IMR-90 (cell line): Measurements from ENCODE around the gene SLC23A1.

Experiments used
- CEBPB ChIP-seq: IDR thresholded peaks from 2 replicates; pipeline ENCODE4 v1.6.1; 2012; ENCODE audit warnings: low read depth, low read length, improper control_type of control experiment
- CHD1 ChIP-seq: IDR thresholded peaks from 2 replicates; pipeline ENCODE4 v1.6.1; 2012; ENCODE audit warnings: low read depth, low read length, improper control_type of control experiment
- CTCF ChIP-seq: conservative IDR thresholded peaks from 2 replicates; pipeline ENCODE4 v1.5.1; 2012; ENCODE audit warnings: mild to moderate bottlenecking, low read depth, low read length, improper control_type of control experiment
- ELK1 ChIP-seq: fragments of 150-350 bp; IDR thresholded peaks from 2 replicates; pipeline ENCODE4 v1.6.1; 2016; ENCODE audit warnings: low read depth, mild to moderate bottlenecking, low read length, moderate library complexity, borderline replicate concordance
- FOS ChIP-seq: fragments of 150-350 bp; IDR thresholded peaks from 2 replicates; pipeline ENCODE4 v1.6.1; 2016; ENCODE audit warnings: low read depth, low read length
- MAFK ChIP-seq: IDR thresholded peaks from 2 replicates; pipeline ENCODE4 v1.6.1; 2012; ENCODE audit warnings: low read depth, low read length, improper control_type of control experiment
- MXI1 ChIP-seq: IDR thresholded peaks from 2 replicates; pipeline ENCODE4 v1.6.1; 2012; ENCODE audit warnings: low read depth, mild to moderate bottlenecking, low read length, moderate library complexity, borderline replicate concordance
- NFE2L2 ChIP-seq: fragments of 150-350 bp; IDR thresholded peaks from 2 replicates; pipeline ENCODE4 v1.6.1; 2016; ENCODE audit warnings: low read depth, mild to moderate bottlenecking, low read length
- POLR2A ChIP-seq: IDR thresholded peaks from 2 replicates; pipeline ENCODE4 v1.6.1; 2012; ENCODE audit warnings: mild to moderate bottlenecking, low read depth, low read length
- RAD21 ChIP-seq: IDR thresholded peaks from 2 replicates; pipeline ENCODE4 v1.6.1; 2012; ENCODE audit warnings: low read length, improper control_type of control experiment
- RCOR1 ChIP-seq: IDR thresholded peaks from 2 replicates; pipeline ENCODE4 v1.6.1; 2012; ENCODE audit warnings: mild to moderate bottlenecking, low read length, improper control_type of control experiment; ENCODE audit not compliant: insufficient replicate concordance
- RFX5 ChIP-seq: IDR thresholded peaks from 2 replicates; pipeline ENCODE4 v1.8.0; 2012; ENCODE audit warnings: low read depth, mild to moderate bottlenecking, low read length, moderate library complexity
- SMC3 ChIP-seq: fragments of 150-350 bp; IDR thresholded peaks from 2 replicates; pipeline ENCODE4 v1.6.1; 2016; ENCODE audit warnings: low read depth, mild to moderate bottlenecking, antibody characterized with exemption, low read length, moderate library complexity
- USF2 ChIP-seq: fragments of 150-350 bp; IDR thresholded peaks from 2 replicates; pipeline ENCODE4 v1.6.1; 2017; ENCODE audit warnings: mild to moderate bottlenecking, antibody characterized with exemption, low read length, low read depth

GRCh38 chr5:139416651-139417050 lies 33.6 kb upstream of the SLC23A1 start:
- TF ChIP-seq CTCF, result no peak
- TF ChIP-seq POLR2A, result no peak
- TF ChIP-seq RFX5, result no peak
- no peak for TF ChIP-seq MAFK
- TF ChIP-seq NFE2L2, result no peak
- no peak for TF ChIP-seq FOS
- TF ChIP-seq RAD21, result no peak
- no peak for TF ChIP-seq SMC3
- no peak for TF ChIP-seq ELK1
- TF ChIP-seq MXI1, result no peak
- no peak for TF ChIP-seq RCOR1
- no peak for TF ChIP-seq CEBPB
- no peak for TF ChIP-seq USF2
- TF ChIP-seq CHD1, result no peak
